Measurements from ENCODE around the gene SRRM3. TPM values are rescaled to one million over a fixed set of nuclear protein-coding genes. Genes with fewer than 3 reads are reported as not detected.
"Not testable (repeated sequence)": the region's sequence is repeated elsewhere in the genome, so short reads cannot be mapped to it uniquely, and the experiment has no call there.

Gene SRRM3
- total RNA-seq, 1 donor from 2014 or later: 3.4 TPM

GRCh38 chr7:76302347-76303201 is 100.9 kb downstream of the SRRM3 start, which contains the start of gene HSPB1:
Gene HSPB1, plus strand, starts transcription at chr7:76302673. Its CDS starts 40 bp downstream, at chr7:76302713.
- TF ChIP-seq CTCF (IDR thresholded peaks at IDR 0.05): peak in 1 of 3 experiments; percentile 23
- Histone ChIP-seq H3K9me3 (no peaks in the 10 kb centered on the region), H3K36me3 (peaks cover 13 to 18% of the 10 kb centered on the region in 2 donors), H3K4me3 (peak within 1 kb of the TSS; percentile 86 to 99), H3K27me3 (no peaks in the 10 kb centered on the region), H3K4me1 (peaks cover 5 to 24% of the 10 kb centered on the region in 2 donors), H3K27ac (peak within 1 kb of the TSS; percentile 93 to 99)
- intact Hi-C loops (cut with DNase I): loop anchor here (1.0 kb wide), 1 partner anchor 8 kb away; no protein-coding TSS in a partner anchor
- DNase-seq (ENCODE audit: low spot score in 2 of 2): peak; percentile 90 to 99

DNA sequence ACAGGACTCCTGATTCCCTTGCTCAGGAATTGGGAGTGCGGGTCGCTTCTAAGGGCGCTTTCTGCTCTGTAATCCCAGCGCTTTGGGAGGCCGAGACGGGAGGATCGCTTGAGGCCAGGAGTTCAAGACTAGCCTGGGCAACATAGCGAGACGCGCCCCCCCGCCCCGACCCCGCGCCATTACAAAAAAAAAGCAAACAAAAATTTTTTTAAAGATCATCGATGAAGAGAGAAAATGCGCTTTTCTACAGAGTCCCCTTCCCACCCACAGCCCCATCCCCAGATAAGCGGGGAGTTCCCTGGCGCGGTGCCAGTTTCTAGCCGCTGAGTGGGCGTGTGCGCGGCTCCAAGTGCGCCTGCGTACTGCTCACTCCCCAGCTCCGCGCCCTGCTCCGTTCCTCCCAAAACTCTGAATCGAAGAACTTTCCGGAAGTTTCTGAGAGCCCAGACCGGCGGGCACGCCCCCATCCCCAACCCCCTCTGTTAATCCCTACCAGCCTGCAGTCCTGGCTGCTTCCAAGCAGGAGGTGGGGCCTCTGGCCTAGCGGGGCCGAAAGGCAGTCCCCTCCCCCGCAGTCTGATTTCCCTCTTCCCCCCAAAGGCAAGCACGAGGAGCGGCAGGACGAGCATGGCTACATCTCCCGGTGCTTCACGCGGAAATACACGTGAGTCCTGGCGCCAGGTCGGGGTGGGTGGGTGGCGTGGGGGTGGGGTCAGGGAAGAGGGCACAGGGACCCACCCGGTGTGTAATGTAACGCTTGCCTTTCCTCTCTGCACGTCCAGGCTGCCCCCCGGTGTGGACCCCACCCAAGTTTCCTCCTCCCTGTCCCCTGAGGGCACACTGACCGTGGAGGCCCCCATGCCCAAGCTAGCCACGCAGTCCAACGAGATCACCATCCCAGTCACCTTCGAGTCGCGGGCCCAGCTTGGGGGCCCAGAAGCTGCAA is 101.8 kb downstream of the SRRM3 start:
- Histone ChIP-seq H3K4me1 (peaks cover 2 to 21% of the 10 kb centered on the region in 2 donors), H3K36me3 (peaks cover 13 to 18% of the 10 kb centered on the region in 2 donors), H3K4me3 (peak overlapping the region; percentile 86 to 99), H3K27ac (peak overlapping the region; percentile 93 to 99), H3K27me3 (no peaks in the 10 kb centered on the region), H3K9me3 (no peaks in the 10 kb centered on the region)
- DNase-seq (ENCODE audit: low spot score in 2 of 2): peak; percentile 48 to 88
- intact Hi-C loops (cut with DNase I): no loop called here
- TF ChIP-seq CTCF (IDR thresholded peaks at IDR 0.05): no peak

DNA sequence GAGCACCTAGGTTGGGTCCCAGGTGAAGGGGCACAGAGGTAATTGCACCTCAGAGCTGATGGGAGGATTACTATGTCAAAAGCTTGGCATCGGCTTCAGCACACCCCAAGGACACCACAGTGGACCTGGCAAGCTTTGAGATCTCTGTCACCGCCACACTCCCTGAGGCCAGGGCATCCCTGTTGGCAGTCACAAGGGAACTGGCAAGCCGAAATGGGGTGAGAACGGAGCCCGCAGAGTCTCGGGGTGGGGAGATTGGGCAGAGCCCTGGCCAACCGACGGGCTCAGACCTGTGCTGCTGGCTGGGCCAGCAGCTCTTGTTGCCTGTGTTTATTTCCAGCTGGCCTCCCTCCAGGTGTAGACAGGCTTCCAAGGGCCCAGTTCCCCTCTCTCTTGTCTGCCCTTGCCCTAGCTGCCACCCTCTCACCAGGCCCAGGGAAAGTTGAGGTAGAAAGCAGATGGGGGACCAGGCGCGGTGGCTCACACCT is 103.2 kb downstream of the SRRM3 start:
- no peaks in the 10 kb centered on the region for H3K27me3 ChIP-seq
- peak; percentile 52 to 82 for DNase-seq (ENCODE audit: low spot score in 2 of 2)
- intact Hi-C loops (cut with DNase I): no loop called here
- H3K36me3 ChIP-seq: peaks cover 13 to 18% of the 10 kb centered on the region in 2 donors
- peak overlapping the region; percentile 86 to 99 for H3K4me3 ChIP-seq
- H3K27ac ChIP-seq: peak overlapping the region; percentile 93 to 99
- no peak for TF ChIP-seq CTCF (IDR thresholded peaks at IDR 0.05)
- H3K4me1 ChIP-seq: peaks cover 2 to 21% of the 10 kb centered on the region in 2 donors
- H3K9me3 ChIP-seq: no peaks in the 10 kb centered on the region

GRCh38 chr7:76308874-76309273 is 107.2 kb downstream of the SRRM3 start:
- H3K27ac ChIP-seq; H3K36me3 ChIP-seq; DNase-seq (ENCODE audit: low spot score in 2 of 2); intact Hi-C loops (cut with DNase I); H3K9me3 ChIP-seq; H3K27me3 ChIP-seq; H3K4me3 ChIP-seq: not testable (repeated sequence)
- H3K4me1 ChIP-seq: peaks cover 3 to 20% of the 10 kb centered on the region in 2 donors

DNA sequence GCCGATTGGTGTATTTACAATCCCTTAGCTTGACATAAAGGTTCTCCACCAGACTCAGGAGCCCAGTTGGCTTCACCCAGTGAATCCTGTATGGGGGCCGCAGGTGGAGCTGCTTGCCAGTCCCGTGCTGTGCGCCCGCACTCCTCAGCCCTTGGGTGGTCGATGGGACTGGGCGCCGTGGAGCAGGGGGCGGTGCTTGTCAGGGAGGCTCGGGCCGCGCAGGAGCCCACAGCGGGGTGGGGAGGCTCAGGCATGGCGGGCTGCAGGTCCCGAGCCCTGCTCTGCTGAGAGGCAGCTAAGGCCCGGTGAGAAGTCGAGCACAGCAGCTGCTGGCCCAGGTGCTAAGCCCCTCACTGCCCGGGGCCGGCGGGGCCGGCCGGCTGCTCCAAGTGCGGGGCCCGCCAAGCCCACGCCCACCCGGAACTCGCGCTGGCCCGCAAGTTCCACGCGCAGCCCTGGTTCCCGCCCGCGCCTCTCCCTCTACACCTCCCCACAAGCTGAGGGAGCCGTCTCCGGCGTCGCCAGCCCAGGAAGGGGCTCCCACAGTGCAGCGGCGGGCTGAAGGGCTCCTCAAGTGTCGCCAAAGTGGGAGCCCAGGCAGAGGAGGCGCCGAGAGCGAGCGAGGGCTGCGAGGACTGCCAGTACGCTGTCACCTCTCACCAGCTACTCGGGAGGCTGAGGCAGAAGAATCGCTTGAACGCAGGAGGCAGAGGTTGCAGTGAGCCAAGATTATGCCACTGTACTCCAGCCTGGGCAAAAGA is 107.8 kb downstream of the SRRM3 start:
- not testable (repeated sequence) for H3K9me3 ChIP-seq; H3K27me3 ChIP-seq; DNase-seq (ENCODE audit: low spot score in 2 of 2); H3K36me3 ChIP-seq; H3K4me3 ChIP-seq
- intact Hi-C loops (cut with DNase I): loop anchor here (10.0 kb wide), 2 partner anchors 265 to 315 kb away; partner anchors contain the start of genes MDH2, STYXL1 and TMEM120A
- Histone ChIP-seq H3K27ac (peak overlapping the region in 1 of 2 donors; percentile 74), H3K4me1 (peaks cover 5 to 23% of the 10 kb centered on the region in 2 donors)
